Sigmoid colon (tissue), 4 donors: ENCODE measurements around the gene HK1.

Experiments
- POLR2AphosphoS5 ChIP-seq, 4 donors: sonication (generic); formaldehyde crosslinking; IDR thresholded peaks; one replicate each; pipeline ENCODE4 v1.6.1; 2017; ENCODE audit warnings: antibody characterized with exemption in 4 of 4
- TF ChIP-seq, protein P1 (sequence below), 4 experiments: fragments of 450-650 bp in 3 of 4; fragments of 200-600 bp in 1 of 4; IDR thresholded peaks; one replicate each; pipeline ENCODE4 v1.5.1; 2016 to 2019; ENCODE audit warnings: antibody characterized with exemption in 4 of 4, mild to moderate bottlenecking in 3 of 4, moderate library complexity in 2 of 4

DNA sequence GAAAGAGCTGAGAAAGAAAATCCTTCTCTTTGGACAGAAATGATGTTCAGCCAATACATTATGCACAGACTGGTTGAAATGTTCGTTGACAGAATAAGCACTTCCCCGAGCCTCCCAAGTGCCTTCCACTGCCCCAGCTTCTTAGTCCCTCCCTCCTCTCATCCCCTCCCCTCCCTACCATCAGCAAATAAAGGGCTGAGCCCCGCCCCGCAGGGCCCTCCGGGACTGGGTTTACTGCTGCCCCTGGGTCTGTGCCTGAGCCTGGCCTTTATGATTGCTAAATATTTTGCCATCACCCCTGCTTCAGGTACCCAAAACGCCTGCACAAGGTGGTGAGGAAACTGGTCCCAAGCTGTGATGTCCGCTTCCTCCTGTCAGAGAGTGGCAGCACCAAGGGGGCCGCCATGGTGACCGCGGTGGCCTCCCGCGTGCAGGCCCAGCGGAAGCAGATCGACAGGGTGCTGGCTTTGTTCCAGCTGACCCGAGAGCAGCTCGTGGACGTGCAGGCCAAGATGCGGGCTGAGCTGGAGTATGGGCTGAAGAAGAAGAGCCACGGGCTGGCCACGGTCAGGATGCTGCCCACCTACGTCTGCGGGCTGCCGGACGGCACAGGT, 30.1 kb upstream of the HK1 start:
- TF ChIP-seq, protein P1, sequence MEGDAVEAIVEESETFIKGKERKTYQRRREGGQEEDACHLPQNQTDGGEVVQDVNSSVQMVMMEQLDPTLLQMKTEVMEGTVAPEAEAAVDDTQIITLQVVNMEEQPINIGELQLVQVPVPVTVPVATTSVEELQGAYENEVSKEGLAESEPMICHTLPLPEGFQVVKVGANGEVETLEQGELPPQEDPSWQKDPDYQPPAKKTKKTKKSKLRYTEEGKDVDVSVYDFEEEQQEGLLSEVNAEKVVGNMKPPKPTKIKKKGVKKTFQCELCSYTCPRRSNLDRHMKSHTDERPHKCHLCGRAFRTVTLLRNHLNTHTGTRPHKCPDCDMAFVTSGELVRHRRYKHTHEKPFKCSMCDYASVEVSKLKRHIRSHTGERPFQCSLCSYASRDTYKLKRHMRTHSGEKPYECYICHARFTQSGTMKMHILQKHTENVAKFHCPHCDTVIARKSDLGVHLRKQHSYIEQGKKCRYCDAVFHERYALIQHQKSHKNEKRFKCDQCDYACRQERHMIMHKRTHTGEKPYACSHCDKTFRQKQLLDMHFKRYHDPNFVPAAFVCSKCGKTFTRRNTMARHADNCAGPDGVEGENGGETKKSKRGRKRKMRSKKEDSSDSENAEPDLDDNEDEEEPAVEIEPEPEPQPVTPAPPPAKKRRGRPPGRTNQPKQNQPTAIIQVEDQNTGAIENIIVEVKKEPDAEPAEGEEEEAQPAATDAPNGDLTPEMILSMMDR (IDR thresholded peaks at IDR 0.05) = no peak
- TF ChIP-seq POLR2AphosphoS5 (IDR thresholded peaks at IDR 0.05) = no peak
